NCI-H187 (cell line): ENCODE measurements around the gene ACD.

Experiments used
- DNase-seq, 2 experiments: peaks; one replicate each; lab custom pipeline; 2025; lab: John Stamatoyannopoulos, UW

Gene ACD

DNA sequence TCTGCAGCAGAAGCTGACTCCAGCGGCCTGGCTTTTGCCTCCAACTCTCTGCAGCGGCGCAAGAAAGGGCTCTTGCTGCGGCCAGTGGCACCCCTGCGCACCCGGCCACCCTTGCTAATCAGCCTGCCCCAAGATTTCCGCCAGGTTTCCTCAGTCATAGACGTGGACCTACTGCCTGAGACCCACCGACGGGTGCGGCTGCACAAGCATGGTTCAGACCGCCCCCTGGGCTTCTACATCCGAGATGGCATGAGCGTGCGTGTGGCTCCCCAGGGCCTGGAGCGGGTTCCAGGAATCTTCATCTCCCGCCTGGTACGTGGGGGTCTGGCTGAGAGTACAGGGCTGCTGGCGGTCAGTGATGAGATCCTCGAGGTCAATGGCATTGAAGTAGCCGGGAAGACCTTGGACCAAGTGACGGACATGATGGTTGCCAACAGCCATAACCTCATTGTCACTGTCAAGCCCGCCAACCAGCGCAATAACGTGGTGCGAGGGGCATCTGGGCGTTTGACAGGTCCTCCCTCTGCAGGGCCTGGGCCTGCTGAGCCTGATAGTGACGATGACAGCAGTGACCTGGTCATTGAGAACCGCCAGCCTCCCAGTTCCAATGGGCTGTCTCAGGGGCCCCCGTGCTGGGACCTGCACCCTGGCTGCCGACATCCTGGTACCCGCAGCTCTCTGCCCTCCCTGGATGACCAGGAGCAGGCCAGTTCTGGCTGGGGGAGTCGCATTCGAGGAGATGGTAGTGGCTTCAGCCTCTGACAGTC is 2.0 kb upstream of the ACD start:
- no peak for DNase-seq

DNA sequence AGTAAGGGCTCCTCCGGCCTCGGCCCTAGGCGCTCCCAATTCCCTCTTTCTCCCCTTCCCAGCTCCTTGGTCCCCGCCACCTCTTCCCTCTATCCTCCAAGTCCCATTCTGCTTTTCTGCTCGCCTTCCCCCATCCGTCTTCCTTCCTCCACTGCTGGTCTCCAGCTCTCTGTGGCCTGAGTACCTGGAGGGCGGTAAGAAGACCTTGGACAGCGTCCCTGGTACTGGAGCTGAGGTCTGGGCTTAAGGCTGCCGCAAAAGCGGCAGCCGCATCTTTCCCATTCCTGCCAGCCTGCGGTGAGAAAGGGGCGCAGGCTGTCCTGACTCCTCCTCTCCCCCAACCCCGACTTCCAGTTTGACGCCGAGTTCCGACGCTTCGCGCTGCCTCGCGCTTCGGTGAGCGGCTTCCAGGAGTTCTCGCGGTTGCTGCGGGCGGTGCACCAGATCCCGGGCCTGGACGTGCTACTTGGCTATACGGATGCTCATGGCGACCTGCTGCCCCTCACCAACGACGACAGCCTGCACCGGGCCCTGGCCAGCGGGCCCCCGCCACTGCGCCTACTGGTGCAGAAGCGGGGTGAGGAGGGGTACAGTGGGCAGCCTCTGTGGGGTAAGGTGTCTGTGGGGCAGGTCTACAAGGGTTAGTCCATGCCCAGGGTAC is 1.2 kb upstream of the ACD start:
- DNase-seq = no peak

DNA sequence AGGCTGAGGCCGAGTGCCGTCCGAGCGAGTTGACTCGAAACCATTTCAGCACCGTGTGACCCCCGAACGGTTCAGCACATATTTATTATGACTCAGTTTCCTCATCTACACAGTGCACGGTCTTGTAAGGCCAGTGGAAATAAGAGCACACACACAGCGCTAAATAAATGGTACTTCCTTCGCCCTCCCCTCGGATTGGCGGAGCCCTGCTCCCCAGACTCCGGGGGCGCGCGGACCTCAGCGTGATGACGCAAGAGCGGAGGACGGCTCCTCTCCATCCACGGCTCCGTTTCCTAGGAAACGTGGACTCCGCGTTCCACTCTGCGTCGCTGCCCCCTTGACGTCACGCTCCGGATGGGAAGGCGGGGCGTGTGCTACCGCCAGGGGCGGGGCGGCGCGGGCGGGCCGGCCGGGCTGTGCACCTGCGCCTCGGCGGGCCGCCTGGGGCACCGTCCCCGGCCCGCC is 536 bp upstream of the ACD start, which contains the start of gene PARD6A:
Gene PARD6A, plus strand, starts transcription at position 397 of the 465 bp plus-strand sequence. CDS start 79 bp downstream, outside the sequence.
- DNase-seq = peak; percentile 75 to 85

DNA sequence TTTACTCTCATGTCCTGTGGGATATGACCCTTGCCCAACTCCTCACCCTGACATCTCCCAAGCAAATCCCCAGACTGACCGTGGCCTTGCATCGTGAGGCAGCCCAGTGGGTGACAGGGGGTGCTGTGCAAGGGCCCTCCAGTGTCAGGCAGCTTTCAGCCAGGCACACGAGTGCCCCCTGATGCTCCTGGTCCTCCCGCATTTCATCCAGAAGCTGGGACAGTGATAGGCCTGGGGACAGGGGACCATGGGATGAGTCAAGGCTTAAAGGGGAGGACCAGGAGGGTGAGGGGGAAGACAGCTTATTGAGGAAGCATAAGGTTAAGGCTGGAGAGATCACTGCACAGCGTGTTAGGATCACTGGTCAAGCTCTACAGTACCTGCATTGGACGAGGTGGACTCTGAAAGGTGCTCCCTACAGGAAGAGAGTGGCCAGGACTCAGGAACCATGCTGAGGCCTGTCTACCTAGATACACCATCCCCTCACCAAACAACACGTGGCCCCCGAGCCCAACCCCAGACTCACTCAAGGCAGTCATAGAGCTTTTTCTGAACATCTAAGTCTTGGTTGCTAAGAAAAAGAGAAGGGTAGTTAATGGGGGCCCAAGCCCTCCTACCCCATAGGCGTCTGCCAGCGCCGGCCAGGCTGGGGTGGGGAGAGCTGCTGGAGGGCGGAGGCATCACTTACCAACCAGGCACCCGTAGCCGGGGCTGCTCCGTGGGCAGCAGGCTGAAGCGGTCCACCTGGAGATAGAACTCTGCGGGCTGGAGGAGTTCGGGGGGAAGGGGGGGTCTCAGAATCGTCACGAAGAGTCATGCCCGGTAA is 998 bp downstream of the ACD start:
- no peak for DNase-seq

DNA sequence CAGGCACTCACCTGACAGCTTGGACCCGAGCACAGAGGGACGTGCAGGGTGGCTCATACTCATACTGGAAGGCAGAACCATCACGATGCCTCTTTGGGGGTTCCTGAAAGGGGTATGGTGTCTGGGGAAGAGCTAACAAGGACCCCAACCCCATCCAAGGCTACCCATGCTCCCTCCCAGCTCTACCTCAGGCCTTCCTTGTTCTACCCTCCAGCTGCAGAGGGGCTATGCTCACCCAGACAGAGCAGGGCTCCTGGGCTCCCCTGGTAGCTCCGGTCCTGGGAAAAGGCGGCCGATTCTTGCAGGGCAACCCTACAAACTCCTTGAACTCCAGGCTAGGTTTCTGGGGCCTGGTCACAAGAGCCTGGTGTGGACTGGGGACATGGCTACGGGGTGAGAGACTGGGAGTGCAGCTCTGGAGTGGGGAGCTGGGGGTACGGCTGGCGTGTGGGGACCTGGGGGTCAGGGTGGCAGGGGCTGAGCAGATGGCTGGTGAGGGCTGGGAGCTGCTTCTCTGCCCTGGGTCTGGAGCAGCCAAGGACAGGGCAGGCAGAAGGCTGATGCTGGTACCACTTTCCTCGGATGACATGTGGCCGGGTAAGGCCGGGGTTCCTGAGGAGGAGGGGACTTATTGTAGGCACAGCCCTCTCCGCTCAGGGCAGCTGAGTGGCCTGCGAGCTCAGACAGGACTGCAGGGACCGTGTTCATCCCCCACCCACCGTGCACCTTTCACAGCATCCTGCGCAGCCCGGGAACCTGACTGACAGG is 2.1 kb downstream of the ACD start:
- DNase-seq = no peak

DNA sequence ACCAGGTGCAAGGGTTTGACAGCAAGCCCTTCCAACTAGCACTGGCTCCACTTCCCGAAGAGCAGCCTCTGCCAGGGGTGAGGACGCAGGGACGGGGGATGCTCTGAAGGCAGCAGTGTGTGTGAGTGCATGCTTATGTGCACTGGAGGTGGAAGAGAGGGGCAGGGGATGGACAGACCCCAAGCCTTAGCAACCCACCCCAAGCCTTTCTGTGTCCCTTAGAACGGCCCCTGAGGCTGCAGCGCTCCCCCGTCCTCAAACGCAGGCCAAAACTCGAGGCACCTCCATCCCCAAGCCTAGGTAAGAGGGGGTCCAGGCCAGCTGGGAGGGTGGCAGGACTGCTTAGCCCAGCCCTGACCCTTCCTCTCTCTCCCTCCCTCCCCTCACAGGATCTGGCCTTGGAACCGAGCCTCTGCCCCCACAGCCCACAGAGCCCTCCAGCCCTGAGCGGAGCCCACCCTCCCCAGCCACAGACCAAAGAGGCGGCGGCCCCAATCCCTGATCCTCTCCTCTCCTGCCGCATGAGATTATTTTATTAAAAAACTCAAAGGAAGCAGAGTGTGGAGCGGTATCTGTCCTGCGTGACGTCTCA is 2.9 kb downstream of the ACD start:
- DNase-seq = no peak

DNA sequence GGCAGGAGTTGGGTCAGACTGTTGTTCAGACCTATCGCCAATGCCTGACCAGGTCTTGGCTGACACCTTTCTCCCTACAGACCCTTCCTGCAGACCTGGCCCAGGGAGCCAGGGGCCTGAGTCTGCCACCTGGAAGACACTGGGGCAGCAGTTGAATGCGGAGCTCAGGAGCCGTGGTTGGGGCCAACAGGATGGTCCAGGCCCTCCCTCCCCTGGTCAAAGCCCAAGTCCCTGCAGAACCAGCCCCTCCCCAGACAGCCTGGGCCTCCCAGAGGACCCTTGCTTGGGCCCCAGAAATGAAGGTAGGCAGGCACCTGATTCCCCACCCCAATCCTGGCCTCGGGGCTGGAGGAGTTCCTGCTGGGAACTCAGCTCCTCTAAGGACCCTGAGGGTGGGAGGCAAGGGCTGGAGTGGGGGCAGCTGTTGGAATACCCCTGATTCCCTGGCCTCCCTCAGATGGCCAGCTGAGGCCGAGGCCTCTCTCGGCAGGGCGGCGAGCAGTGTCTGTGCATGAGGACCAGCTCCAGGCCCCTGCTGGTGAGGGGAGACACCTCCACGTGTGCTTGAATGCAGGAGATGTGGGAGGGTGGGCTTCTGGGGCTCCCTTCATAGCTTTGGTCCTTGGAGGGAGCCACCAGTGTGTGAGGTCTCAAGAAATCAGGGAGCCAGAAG is 3.6 kb downstream of the ACD start:
- no peak for DNase-seq

DNA sequence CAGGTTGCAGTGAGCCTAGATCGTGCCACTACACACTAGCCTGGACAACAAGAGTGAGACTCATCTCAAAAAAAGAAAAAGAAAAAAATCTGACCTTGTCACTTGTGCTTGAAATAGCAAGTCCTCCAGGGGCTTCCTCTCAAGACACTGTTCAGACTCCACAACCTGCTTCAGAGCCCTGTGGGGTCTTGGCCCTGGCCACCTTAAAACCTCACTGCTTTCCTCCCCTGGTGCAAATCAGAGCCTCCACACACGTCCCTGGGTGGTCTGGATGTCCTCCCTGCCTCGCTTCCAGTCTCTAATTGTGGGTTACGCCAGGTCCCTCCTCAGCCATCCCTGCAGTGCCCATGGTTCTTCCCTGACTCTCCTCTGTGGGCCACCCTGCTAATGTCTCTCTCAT is 4.7 kb downstream of the ACD start:
- DNase-seq = no peak

DNA sequence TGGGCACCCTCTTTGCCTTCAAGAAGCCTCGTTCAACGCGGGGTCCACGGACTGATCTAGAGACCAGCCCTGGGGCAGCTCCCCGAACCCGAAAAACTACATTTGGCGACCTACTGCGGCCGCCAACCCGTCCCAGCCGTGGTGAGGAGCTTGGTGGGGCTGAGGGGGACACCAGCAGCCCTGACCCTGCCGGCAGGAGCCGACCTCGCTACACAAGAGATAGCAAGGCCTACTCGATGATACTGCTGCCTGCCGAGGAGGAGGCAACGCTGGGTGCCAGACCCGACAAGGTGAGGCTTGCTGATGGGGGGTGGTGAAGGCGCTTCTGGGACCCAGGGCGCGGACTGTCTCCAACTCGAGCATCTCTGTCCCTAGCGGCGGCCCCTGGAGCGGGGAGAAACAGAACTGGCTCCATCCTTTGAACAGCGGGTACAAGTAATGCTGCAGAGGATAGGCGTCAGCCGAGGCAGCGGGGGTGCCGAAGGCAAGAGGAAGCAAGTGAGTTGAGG is 5.6 kb downstream of the ACD start:
- no peak for DNase-seq

DNA sequence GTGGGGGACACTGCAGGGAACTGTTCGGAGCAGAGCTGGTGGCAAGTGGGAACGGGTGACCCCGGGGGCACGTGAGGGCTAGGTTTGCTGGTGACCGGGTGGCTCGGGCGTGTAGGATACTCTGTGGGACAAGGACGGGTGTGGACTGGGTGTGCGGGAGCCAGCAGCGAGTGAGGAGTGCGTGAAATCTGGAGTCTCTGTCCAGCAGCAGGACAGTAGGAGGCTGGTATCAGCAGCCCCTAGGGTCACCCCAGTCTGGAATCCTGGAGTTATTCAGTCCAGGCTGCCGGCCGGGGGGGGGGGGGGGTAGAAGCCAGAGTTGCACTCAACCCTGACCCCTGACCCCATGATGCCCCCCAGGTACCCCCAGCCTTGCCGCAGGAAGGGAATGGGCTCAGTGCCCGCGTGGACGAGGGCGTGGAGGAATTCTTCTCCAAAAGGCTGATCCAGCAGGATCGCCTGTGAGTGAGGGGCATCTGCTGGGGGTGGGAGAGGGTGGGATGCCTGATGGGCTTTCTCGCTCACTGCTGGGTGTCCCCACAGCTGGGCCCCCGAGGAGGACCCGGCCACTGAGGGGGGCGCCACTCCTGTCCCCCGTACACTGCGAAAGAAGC is 6.2 kb downstream of the ACD start:
- no peak for DNase-seq

DNA sequence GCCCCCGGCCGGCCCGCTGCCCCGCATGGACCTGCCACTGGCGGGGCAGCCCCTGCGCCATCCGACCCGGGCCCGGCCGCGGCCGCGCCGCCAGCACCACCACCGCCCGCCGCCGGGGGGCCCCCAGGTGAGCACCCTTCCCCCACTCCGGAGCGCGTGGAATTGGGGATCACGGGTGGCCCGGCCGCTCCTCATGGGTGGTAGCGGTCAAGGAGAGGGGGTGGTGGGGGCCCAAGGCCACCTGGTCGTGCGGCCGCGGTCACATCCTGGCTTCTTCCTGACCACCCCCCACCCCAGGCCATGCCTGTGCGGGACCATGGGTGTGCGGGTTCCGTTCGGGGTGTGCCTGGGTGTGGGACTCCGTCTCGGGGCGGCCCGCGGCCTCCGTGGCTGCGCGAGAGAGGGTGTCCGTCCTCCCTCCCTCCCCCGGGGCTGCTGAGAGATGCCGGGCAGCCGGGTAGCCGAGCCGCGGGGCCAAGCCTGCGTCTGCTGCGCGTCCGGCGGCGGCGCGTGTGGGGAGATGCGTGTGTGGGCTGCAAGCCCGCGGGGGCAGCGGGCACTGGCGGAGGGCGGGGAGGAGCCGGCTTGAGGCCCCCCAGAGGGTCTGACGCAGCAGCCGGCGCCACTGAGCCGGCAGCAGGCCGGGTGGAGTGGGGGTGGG is 6.8 kb downstream of the ACD start:
- no peak for DNase-seq

DNA sequence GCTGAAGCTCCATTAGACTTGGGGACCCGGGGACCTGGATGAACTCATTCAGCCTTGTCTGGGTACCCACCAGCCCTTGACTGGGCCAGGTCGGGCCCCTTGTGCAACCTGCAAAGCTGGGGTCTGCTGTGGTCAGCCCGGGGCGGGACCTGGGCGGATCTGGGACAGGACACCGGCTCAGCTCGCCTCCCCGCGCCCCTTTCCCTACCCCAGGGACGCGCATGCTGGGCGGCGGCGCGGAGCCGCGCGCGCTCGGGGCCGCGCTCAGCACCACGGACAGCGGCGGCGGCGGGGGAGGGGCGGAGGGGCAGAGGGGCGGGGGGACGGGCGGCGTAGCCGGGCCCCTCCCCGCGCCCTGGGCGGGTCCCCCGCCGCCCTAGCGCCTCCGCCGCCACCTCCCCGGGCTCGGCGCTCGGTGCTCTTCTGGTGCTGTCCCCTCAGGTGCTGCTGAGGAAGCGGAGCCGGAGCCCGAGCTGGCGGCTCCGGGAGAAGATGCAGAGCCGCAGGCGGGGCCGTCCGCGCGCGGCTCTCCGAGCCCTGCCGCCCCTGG is 7.4 kb downstream of the ACD start:
- peak in 1 of 2 experiments; percentile 1 for DNase-seq

DNA sequence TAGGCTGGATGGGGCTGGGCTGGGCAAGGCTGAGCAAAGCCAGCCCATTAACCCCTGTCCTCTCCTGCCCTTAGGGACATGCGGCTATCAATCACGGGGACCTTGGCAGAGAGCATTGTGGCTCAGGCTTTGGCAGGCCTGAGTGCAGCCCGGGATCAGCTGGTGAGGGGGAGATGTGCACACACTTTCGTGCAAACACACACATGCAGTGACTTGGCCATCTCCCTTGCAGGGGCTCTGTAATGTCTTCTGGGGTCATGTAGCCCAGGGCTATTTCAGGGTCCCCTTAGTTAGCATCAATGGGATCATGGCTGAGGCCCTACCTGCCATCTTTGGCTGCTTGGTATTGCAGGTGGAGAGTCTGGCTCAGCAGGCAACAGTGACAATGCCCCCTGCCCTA is 8.2 kb downstream of the ACD start:
- DNase-seq = no peak

DNA sequence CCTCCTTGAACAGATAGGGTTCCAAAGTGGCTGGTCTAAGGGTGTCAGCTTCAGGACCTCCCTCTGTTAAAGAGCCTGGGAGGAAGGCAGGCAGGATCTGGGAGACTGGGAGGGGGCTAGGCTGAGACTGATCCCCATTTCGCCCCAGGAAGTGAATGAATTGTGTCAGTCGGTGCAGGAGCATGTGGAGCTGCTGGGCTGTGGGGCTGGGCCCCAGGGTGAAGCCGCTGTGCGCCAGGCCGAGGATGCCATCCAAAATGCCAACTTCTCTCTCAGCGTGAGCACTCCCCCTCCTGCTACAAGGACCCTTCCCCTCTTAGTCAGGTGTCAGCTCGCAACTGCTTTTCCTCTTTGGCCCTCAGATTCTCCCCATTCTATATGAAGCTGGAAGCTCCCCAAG is 9.0 kb downstream of the ACD start:
- DNase-seq = no peak

DNA sequence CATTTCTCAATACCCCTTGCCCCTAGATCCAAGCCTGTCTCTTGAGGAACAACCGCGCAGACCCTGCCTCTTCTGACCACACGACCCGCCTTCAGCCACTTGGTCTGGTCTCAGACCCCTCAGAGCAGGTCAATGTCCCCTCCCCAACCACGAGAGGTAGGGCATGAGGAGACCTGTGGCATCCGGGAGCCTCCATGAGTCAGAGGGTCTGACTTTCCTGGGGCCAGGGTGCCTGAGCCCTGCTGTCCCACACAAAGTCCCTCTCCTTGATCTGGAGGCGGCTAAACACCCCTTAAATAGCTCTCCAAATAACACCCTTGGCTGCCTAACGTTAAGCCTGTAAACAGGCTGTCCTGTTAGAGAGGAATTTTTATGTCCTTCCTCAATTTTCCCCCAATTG is 10.0 kb downstream of the ACD start:
- DNase-seq = no peak

DNA sequence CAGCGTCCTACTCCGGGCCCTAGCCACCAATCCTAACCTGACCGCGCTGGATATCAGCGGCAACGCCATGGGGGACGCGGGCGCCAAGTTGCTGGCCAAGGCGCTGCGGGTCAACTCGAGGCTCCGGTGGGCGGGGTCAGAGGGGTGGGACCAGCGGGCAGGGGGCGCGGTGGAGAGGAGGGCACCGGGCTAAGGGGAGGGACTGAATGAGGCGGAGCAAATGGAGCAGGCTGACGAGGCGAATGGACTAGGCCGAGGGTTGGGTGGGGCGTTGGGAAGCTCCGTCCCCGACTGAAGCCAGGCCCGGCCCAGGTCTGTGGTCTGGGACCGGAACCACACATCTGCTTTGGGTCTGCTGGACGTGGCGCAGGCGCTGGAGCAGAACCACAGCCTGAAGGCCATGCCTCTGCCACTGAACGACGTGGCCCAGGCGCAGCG is 10.5 kb downstream of the ACD start:
- DNase-seq = no peak

DNA sequence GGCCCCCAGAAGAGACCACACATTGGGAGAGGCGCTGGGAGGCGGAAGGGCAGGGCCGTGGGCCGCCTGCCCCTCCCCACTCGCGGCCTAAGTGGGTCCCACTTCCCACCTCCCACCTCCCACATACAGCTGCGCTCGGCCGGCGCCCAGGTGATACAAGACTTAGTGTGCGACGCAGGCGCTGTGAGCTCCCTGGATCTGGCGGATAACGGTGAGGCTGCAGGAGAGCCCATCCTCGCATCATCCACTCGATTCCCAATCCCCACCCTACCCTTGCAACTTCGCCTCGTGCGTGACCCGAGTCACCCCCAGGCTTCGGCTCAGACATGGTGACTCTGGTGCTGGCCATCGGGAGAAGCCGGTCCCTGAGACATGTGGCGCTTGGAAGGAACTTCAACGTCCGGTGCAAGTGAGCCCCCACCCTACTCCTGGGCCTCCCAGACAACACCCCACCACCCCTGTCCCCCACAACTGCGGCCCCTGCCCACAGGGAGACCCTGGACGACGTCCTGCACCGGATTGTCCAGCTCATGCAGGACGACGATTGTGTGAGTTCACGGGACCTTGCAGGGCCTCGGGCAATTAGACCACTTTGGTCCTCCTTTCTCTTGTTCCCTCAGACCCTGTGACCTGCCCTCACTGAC is 11.2 kb downstream of the ACD start:
- no peak for DNase-seq

DNA sequence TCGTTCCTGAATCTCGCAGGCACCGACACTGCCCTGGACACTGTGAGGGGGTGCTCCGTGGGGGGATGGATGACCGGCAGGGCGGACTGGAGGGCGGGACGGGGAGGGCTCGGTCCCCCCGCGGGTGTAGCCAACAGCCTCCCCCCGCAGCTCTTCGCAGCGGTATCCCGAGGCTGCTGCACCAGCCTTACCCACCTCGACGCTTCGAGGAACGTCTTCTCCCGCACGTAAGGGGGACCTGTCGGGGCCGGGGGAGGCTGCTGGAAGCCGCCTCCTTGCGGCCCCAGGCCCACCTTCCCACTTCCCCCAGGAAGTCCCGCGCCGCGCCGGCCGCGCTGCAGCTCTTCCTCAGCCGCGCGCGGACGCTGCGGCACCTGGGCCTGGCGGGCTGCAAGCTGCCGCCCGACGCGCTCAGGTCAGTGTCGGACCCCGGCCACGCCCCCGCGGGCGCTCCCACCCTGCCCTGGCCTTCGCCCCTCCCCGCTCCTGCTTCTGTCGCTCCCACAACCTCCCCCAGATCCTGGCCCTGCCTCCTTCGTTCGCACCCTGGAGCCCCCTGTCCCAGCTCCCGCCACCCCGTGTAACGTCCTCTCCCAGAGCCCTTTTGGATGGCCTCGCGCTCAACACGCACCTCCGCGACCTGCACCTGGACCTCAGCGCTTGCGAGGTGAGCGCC is 11.8 kb downstream of the ACD start:
- no peak for DNase-seq
